Heart left ventricle (tissue), 16 donors: ENCODE results near the gene C2CD2. TPM values are rescaled to one million over a fixed set of nuclear protein-coding genes. Genes with fewer than 3 reads are reported as not detected.

Source experiments
- ATAC-seq, 4 donors: fragments of 200-7000 bp; cut with Tn5 transposase; one replicate each; pipeline ENCODE4 v1.9.1; 2020 to 2022; ENCODE audit warnings: moderate library complexity in 4 of 4, mild to moderate bottlenecking in 3 of 4, moderate number of reproducible peaks in 1 of 4
- DNase-seq, 5 donors: peaks; one replicate each; pipeline ENCODE4 v3.0.0-alpha.2; 2020
- H3K27ac ChIP-seq, 12 donors: fragments of 200-600 bp; sonication (generic) in 4 of 12; one replicate each; pipeline versions ENCODE4 v1.5.0 to v1.8.0; 2016 to 2022; ENCODE audit warnings: mild to moderate bottlenecking in 2 of 12
- H3K27me3 ChIP-seq, 9 donors: fragments of 200-600 bp; sonication (generic) in 2 of 9; one replicate each; pipeline versions ENCODE4 v1.5.1 to v1.8.0; 2016 to 2022; ENCODE audit warnings: mild to moderate bottlenecking in 3 of 9
- H3K36me3 ChIP-seq, 9 donors: fragments of 200-600 bp; sonication (generic) in 2 of 9; one replicate each; pipeline versions ENCODE4 v1.5.0 to v1.8.0; 2018 to 2022; ENCODE audit warnings: mild to moderate bottlenecking in 2 of 9
- H3K4me1 ChIP-seq, 12 donors: fragments of 200-600 bp; sonication (generic) in 4 of 12; one replicate each; pipeline versions ENCODE4 v1.5.0 to v1.8.0; 2016 to 2022; ENCODE audit warnings: mild to moderate bottlenecking in 3 of 12
- H3K4me3 ChIP-seq, 12 donors: fragments of 200-600 bp; sonication (generic) in 4 of 12; one replicate each; pipeline versions ENCODE4 v1.5.0 to v1.8.0; 2017 to 2022; ENCODE audit warnings: mild to moderate bottlenecking in 9 of 12, moderate library complexity in 4 of 12
- H3K9me3 ChIP-seq, 12 donors: fragments of 200-600 bp; sonication (generic) in 4 of 12; one replicate each; pipeline versions ENCODE4 v1.5.0 to v1.8.0; 2016 to 2022; ENCODE audit warnings: mild to moderate bottlenecking in 1 of 12
- POLR2A ChIP-seq, 2 donors: fragments of 450-650 bp; IDR thresholded peaks; one replicate each; pipeline ENCODE4 v1.6.1; 2017; ENCODE audit warnings: antibody characterized with exemption in 2 of 2, mild to moderate bottlenecking in 2 of 2, moderate library complexity in 2 of 2
- WGBS, 4 donors: extraction: QIAGEN DNeasy Blood & Tissue Kit in 2 of 4; methylation state at CpG; one replicate each; pipeline versions ENCODE4 v1.1.5 to v1.1.7; 2013 to 2018; 5-methylcytosine and 5-hydroxymethylcytosine counted together
- intact Hi-C, 10 donors: fragments of 100-400 bp; cut with DNase I; formaldehyde crosslinking; loops; one replicate each; pipeline versions ENCODE4 v1.11.1 to v1.14.2; 2022
- long read RNA-seq, 3 donors: library from polyadenylated mRNA; unstranded; transcript quantifications; one replicate each; pipeline ENCODE4 v2.0.0, GENCODE V29; 2020 to 2021
- polyA plus RNA-seq, 2 donors: library from polyadenylated mRNA; stranded (reverse); fragments of 200-250 nt; gene quantifications; one replicate each; pipeline ENCODE4 v1.2.3, GENCODE V29; 2013
- total RNA-seq, 9 donors: library from RNA; depleted of rRNA in 2 of 9; stranded (reverse); fragments of >200 nt in 2 of 9; fragmentation: NEBNext Ultra II Directional in 3 of 9; extraction: Animal tissue kit (Norgen Biotek cat#: 25700) in 3 of 9; gene quantifications; one replicate each; pipeline versions ENCODE4 v1.1.0 to v1.2.4, GENCODE V29; 2016 to 2023
- TF ChIP-seq, protein P1 (sequence below), 12 donors: fragments of 200-600 bp; sonication (generic) in 4 of 12; IDR thresholded peaks; one replicate each; pipeline versions ENCODE4 v1.5.0 to v1.8.0; 2018 to 2022; ENCODE audit warnings: antibody characterized with exemption in 12 of 12, mild to moderate bottlenecking in 5 of 12
- donor health status: ischemic (EF 13 %, LVEDD 7.1; RV severe dilation, severe dysfunction).
- donor health status: healthy with polysubstance abuse.
- donor health status: DM: no; HTN: yes; CAD: no.
- donor health status: DM: no; HTN: no; CAD: no.
- donor health status: ischemic (EF 25% LVEDD 6.9; RV normal size, moderate dysfunction).
- donor health status: ischemic (EF 25% LVEDD 5.7; RV mildly dilated, moderate dysfunction).
- donor health status: healthy.
- donor health status: DM: yes; HTN: yes; CAD: no.
- donor health status: ischemic (EF 35%, LVEDD 5.7; RV mildly dilated, moderate dysfunction).
- donor health status: nonischemic (EF 11% LVEDD 7.7; RV severe dilation, severe dysfunction).
- donor health status: DM: yes; HTN: yes; CAD: no.
- donor health status: PGD.
- donor health status: ischemic (EF 29% LVEDD 5.4; RV normal size, mild dysfunction).
- donor health status: nonischemic (EF 23%, LVEDD 6.1; RV moderate dilation, normal function).

C2CD2 gene
- total RNA-seq: 10 to 100 TPM in 3 of 9 donors, 1 to 10 TPM in 6; 3.8 to 13.9 (median 7.8) TPM
- polyA plus RNA-seq: 1 to 10 TPM; 3.8 to 5.3 TPM
- long read RNA-seq, donor 1, full-length matches to known transcripts: 1 of 6 reads
- long read RNA-seq, donor 1, partial matches to known transcripts: 2 of 6 reads
- long read RNA-seq, donor 1, other reads (novel, unspliced or antisense): 3 of 6 reads
- long read RNA-seq, donor 2, partial matches to known transcripts: 1 of 1 reads
- long read RNA-seq, donor 2, other reads (novel, unspliced or antisense): 0 of 1 reads
- long read RNA-seq, donor 3, full-length matches to known transcripts: 4 of 5 reads
- long read RNA-seq, donor 3, partial matches to known transcripts: 0 of 5 reads
- long read RNA-seq, donor 3, other reads (novel, unspliced or antisense): 1 of 5 reads

- no peaks in the 10 kb centered on the region for H3K9me3 ChIP-seq
- peak within 1 kb of the TSS; percentile 62 to 97 (median 81) for H3K4me3 ChIP-seq
- H3K36me3 ChIP-seq: no peaks in the 10 kb centered on the region
- peak; percentile 39 to 82 (median 74) for ATAC-seq
- H3K27ac ChIP-seq: peak within 1 kb of the TSS; percentile 32 to 82 (median 70)
- peaks cover 11 to 51% (median 36%) of the 10 kb centered on the region in 12 donors for H3K4me1 ChIP-seq
- H3K27me3 ChIP-seq: no peaks in the 10 kb centered on the region
- TF ChIP-seq, protein P1, sequence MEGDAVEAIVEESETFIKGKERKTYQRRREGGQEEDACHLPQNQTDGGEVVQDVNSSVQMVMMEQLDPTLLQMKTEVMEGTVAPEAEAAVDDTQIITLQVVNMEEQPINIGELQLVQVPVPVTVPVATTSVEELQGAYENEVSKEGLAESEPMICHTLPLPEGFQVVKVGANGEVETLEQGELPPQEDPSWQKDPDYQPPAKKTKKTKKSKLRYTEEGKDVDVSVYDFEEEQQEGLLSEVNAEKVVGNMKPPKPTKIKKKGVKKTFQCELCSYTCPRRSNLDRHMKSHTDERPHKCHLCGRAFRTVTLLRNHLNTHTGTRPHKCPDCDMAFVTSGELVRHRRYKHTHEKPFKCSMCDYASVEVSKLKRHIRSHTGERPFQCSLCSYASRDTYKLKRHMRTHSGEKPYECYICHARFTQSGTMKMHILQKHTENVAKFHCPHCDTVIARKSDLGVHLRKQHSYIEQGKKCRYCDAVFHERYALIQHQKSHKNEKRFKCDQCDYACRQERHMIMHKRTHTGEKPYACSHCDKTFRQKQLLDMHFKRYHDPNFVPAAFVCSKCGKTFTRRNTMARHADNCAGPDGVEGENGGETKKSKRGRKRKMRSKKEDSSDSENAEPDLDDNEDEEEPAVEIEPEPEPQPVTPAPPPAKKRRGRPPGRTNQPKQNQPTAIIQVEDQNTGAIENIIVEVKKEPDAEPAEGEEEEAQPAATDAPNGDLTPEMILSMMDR (IDR thresholded peaks at IDR 0.05): peak in 1 of 12 donors; percentile 3
- peak in 1 of 2 donors; percentile 26 for TF ChIP-seq POLR2A (IDR thresholded peaks at IDR 0.05)
- DNase-seq: peak; percentile 69 to 88 (median 80)
- intact Hi-C loops: loop anchor here in 5 of 10 donors (2.0 to 10.0 kb wide), 4 partner anchors 27 to 161 kb away; no protein-coding TSS in a partner anchor
- WGBS, 4 donors: 4 to 24% (median 14%) methylated on average over 13 to 85 of the region's 85 CpGs
These were observed at the start of gene C2CD2 for GRCh38 chr21:41953831-41954653. C2CD2 (minus strand) TSS chr21:41954018; CDS start chr21:41953648, 370 bp downstream.

DNA sequence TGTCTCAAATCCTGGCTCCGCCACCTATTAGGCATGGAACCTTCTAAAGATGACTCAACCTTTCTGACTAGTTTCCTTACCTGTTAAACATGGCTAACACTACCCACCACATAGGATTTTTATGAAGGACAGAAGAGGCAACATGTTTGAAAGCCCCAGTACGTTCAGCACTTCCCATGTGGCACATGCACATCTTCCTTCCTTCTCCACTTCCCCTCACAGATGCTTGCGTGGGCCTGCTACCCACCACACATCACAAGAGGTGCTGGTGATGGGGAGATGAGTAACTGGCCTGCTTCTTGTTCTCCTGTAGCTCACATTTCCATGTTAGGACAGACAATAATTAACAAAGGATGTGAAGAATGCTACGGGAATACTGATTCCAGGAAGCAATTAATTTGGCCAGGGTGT, 49.2 kb upstream of the C2CD2 start:
- no peak for TF ChIP-seq POLR2A (IDR thresholded peaks at IDR 0.05)
- TF ChIP-seq, protein P1 (IDR thresholded peaks at IDR 0.05): no peak
- peaks cover 0 to 3% (median 0%) of the 10 kb centered on the region in 12 donors for H3K4me1 ChIP-seq
- intact Hi-C loops: loop anchor here in 3 of 10 donors (10.0 kb wide), 3 partner anchors 68 to 232 kb away; partner anchors contain the start of gene PRDM15 (in 1 of the 3)
- H3K9me3 ChIP-seq: no peaks in the 10 kb centered on the region
- no peak overlapping the region for H3K4me3 ChIP-seq
- H3K27me3 ChIP-seq: no peaks in the 10 kb centered on the region
- no peak for DNase-seq
- no peak overlapping the region for H3K27ac ChIP-seq
- H3K36me3 ChIP-seq: peaks cover 0 to 42% (median 11%) of the 10 kb centered on the region in 9 donors
- no peak for ATAC-seq
- 73 to 81% (median 75%) methylated on average over 4 of the region's 4 CpGs for WGBS, 4 donors

DNA sequence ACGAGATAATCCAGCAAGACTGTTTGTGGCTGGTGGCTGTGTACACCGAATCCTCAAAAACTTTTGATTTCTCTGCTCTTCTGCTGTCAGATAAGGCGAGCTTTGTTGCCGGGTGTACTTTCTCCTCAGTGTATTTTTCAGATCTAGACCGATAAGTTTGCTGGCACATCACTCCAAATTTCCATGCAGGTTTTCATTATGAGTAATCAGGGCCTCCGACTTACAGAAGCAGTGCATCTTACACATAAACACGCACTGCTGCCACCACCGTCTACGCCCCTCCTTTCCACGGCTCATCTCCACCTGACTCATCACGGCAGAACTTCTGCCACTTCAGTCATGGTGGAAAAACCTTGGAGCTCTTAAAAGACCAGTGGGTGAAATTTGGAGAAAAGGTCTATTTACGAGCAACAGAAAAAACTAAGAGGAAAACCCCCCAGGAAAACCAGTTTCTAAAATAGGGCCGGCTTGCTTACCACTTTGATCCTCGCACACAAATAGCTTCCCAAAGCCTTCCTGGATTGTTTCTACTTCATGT, 48.7 kb upstream of the C2CD2 start:
- H3K27ac ChIP-seq: no peak overlapping the region
- intact Hi-C loops: loop anchor here in 3 of 10 donors (10.0 kb wide), 3 partner anchors 68 to 232 kb away; partner anchors contain the start of gene PRDM15 (in 1 of the 3)
- peaks cover 0 to 3% (median 0%) of the 10 kb centered on the region in 12 donors for H3K4me1 ChIP-seq
- peaks cover 0 to 42% (median 11%) of the 10 kb centered on the region in 9 donors for H3K36me3 ChIP-seq
- no peak for DNase-seq
- no peak overlapping the region for H3K4me3 ChIP-seq
- ATAC-seq: no peak
- no peaks in the 10 kb centered on the region for H3K9me3 ChIP-seq
- TF ChIP-seq POLR2A (IDR thresholded peaks at IDR 0.05): no peak
- TF ChIP-seq, protein P1 (IDR thresholded peaks at IDR 0.05): no peak
- H3K27me3 ChIP-seq: no peaks in the 10 kb centered on the region
- WGBS, 4 donors: 88 to 90% (median 89%) methylated on average over 14 of the region's 14 CpGs
